PC-3 (cell line): ENCODE data around the gene MAP7. TPM values are rescaled to one million over a fixed set of nuclear protein-coding genes. Genes with fewer than 3 reads are reported as not detected.

Experiments used
- ATAC-seq: fragments of 200-7000 bp; cut with Tn5 transposase; 2 replicates; pipeline ENCODE4 v1.9.1; 2020; ENCODE audit warnings: mild to moderate bottlenecking, moderate library complexity
- BruUV-seq: library from RNA; stranded (reverse); fragments of 400-500 nt; replicated peaks from 2 replicates; lab custom pipeline; 2021; lab: Mats Ljungman, UMichigan
- CTCF ChIA-PET: fragments of 300-600 bp; sonication (Branson Sonifier 250); formaldehyde crosslinking; loops from one replicate; lab custom pipeline; 2022; ENCODE audit warnings: antibody characterized with exemption; lab: Charles Lee
- POLR2A ChIA-PET: fragments of 300-600 bp; sonication (Branson Sonifier 250); formaldehyde crosslinking; loops from one replicate; lab custom pipeline; 2022; ENCODE audit warnings: antibody characterized with exemption; ENCODE audit not compliant: unreplicated experiment; lab: Charles Lee
- DNase-seq: peaks from one replicate; pipeline ENCODE4 v3.0.0-alpha.2; 2015
- H2AFZ ChIP-seq: fragments of 300-600 bp; sonication (generic); 2 replicates; pipeline ENCODE4 v1.6.0; 2016; ENCODE audit warnings: antibody characterized with exemption, low read length
- H3F3A ChIP-seq: fragments of 300-600 bp; sonication (generic); one replicate; pipeline ENCODE4 v1.6.0; 2017; ENCODE audit warnings: antibody characterized with exemption, low read length, control low read depth, mild to moderate bottlenecking; ENCODE audit not compliant: unreplicated experiment
- H3K27ac ChIP-seq: fragments of 300-600 bp; sonication (generic); 2 replicates; pipeline ENCODE4 v1.5.1; 2016; ENCODE audit warnings: mild to moderate bottlenecking, low read length
- H3K27me3 ChIP-seq: fragments of 300-600 bp; sonication (generic); 2 replicates; pipeline ENCODE4 v1.6.1; 2016; ENCODE audit warnings: low read length, mixed read lengths
- H3K36me3 ChIP-seq: fragments of 300-600 bp; sonication (generic); 2 replicates; pipeline ENCODE4 v1.6.1; 2016; ENCODE audit warnings: low read depth, mixed run types, low read length, mixed read lengths
- H3K4me1 ChIP-seq: fragments of 300-600 bp; sonication (generic); 2 replicates; pipeline ENCODE4 v1.5.1; 2016; ENCODE audit warnings: low read length; ENCODE audit not compliant: insufficient read depth
- H3K4me2 ChIP-seq: fragments of 300-600 bp; sonication (generic); 2 replicates; pipeline ENCODE4 v1.6.0; 2016; ENCODE audit warnings: low read length
- H3K4me3 ChIP-seq: fragments of 300-600 bp; sonication (generic); 2 replicates; pipeline ENCODE4 v1.5.1; 2016; ENCODE audit warnings: mild to moderate bottlenecking, low read length, mixed read lengths
- H3K79me2 ChIP-seq: fragments of 300-600 bp; sonication (generic); 2 replicates; pipeline ENCODE4 v1.6.1; 2017; ENCODE audit warnings: low read length, mixed read lengths
- H3K9ac ChIP-seq: fragments of 300-600 bp; sonication (generic); 2 replicates; pipeline ENCODE4 v1.6.0; 2016; ENCODE audit warnings: mild to moderate bottlenecking, low read length
- H3K9me2 ChIP-seq: fragments of 300-600 bp; sonication (generic); replicated peaks from 2 replicates; pipeline ENCODE4 v1.6.1; 2016; ENCODE audit warnings: mixed run types, low read length, mixed read lengths
- H3K9me3 ChIP-seq: fragments of 300-600 bp; sonication (generic); 2 replicates; pipeline ENCODE4 v1.6.1; 2016; ENCODE audit warnings: low read length, mixed read lengths
- H4K20me1 ChIP-seq: fragments of 300-600 bp; sonication (generic); 2 replicates; pipeline ENCODE4 v1.6.1; 2016; ENCODE audit warnings: low read length, mixed read lengths
- CTCF ChIP-seq: fragments of 300-600 bp; sonication (generic); conservative IDR thresholded peaks from 2 replicates; pipeline ENCODE4 v1.5.1; 2017; ENCODE audit warnings: antibody characterized with exemption, low read depth, mild to moderate bottlenecking, low read length
- EZH2 ChIP-seq: fragments of 300-600 bp; sonication (generic); IDR thresholded peaks from one replicate; pipeline ENCODE4 v1.6.1; 2017; ENCODE audit warnings: antibody characterized with exemption, mild to moderate bottlenecking, low read length; ENCODE audit not compliant: unreplicated experiment
- EZH2phosphoT487 ChIP-seq: fragments of 300-600 bp; sonication (generic); IDR thresholded peaks from 2 replicates; pipeline ENCODE4 v1.6.1; 2018; ENCODE audit warnings: mild to moderate bottlenecking, antibody characterized with exemption, low read length, borderline replicate concordance
- intact Hi-C: fragments of 100-400 bp; cut with micrococcal nuclease; formaldehyde crosslinking; loops from 2 replicates; pipeline ENCODE4 v1.9.0; 2023
- total RNA-seq: library from RNA; depleted of rRNA; stranded (reverse); fragments of >200 nt; gene quantifications from 2 replicates; pipeline ENCODE4 v1.2.3, GENCODE V29; 2014

MAP7 gene
- total RNA-seq, 1 experiment from 2014 or later: 13.9 TPM

DNA sequence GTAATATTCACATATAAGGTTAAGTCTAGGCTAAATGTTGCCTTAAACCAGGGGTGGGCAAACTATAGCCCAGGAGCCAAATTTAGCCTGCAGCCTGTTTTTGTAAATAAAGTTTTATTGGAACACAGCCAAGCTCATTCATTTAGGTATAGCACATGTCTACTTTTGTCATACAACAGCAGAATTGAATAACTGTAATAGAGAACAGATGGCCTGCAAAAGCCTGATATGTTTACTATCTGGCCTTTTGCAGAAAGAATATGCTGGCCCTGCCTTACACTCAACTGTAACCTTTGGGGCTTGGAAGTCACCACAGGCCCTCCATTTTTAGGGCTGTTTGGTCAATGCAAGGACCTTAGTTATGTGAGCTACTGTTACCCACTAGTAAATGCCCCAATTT, 242.9 kb downstream of the MAP7 start:
- Histone ChIP-seq H3K9ac (no peak overlapping the region), H4K20me1 (no peaks in the 10 kb centered on the region), H3K9me2 (no peaks in the 10 kb centered on the region), H3F3A (no peaks in the 10 kb centered on the region), H3K27ac (no peak overlapping the region), H3K4me3 (no peak overlapping the region), H3K27me3 (no peaks in the 10 kb centered on the region), H3K36me3 (no peaks in the 10 kb centered on the region), H3K4me2 (no peak overlapping the region), H3K79me2 (no peaks in the 10 kb centered on the region), H2AFZ (no peak overlapping the region), H3K4me1 (peaks cover 8% of the 10 kb centered on the region; the same call in 1 of the 2 replicates), H3K9me3 (no peaks in the 10 kb centered on the region)
- intact Hi-C loops: no loop called here
- no peak for ATAC-seq
- BruUV-seq: no TSS peak
- ChIA-PET CTCF (no interaction called here), POLR2A (no interaction called here)
- TF ChIP-seq CTCF (no peak), EZH2phosphoT487 (no peak), EZH2 (no peak)
- DNase-seq: no peak

GRCh38 chr6:136306466-136306865, 243.8 kb downstream of the MAP7 start:
- CTCF ChIA-PET: no interaction called here
- no TSS peak for BruUV-seq

More at GRCh38 chr6:136306466-136306865, 243.8 kb downstream of the MAP7 start:
- Histone ChIP-seq H3K4me1 (peaks cover 8% of the 10 kb centered on the region; the same call in 1 of the 2 replicates), H3K9me3 (no peaks in the 10 kb centered on the region), H3K27ac (no peak overlapping the region), H3K4me3 (no peak overlapping the region), H3F3A (no peaks in the 10 kb centered on the region), H3K36me3 (no peaks in the 10 kb centered on the region), H3K4me2 (no peak overlapping the region), H3K79me2 (no peaks in the 10 kb centered on the region), H3K9ac (no peak overlapping the region), H3K27me3 (no peaks in the 10 kb centered on the region), H4K20me1 (no peaks in the 10 kb centered on the region), H3K9me2 (no peaks in the 10 kb centered on the region), H2AFZ (no peak overlapping the region)
- intact Hi-C loops: no loop called here
- DNase-seq: no peak
- TF ChIP-seq CTCF (no peak), EZH2 (no peak), EZH2phosphoT487 (no peak)
- ATAC-seq: no peak
- POLR2A ChIA-PET: no interaction called here
